NCI-H1417 treated with DMSO at 0.1 percent for 48 hours (cell line): ENCODE results near the gene ZNF98.

Source experiments
- DNase-seq: peaks from one replicate; lab custom pipeline; 2025; lab: John Stamatoyannopoulos, UW

The ZNF98 gene

DNA sequence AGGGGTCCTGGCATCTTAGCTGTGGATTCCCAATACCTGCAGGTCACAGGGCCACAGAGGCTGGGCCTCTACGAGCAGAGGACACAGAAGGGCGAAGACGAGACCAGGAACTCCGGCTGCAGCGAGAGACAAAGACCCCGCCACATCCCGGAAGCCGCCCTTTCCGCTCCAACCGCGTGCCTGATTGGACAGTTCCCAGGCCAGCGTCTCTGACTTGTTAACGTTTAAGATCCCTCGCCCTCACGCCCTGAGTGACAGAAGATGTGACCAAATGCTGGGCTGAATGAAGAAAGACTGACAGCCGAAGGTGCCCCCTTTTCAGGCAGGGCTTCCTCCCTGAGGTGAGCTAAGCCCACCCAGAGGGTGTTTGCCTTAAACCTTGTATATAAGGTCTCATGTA is at the start of gene ZNF98:
TSS of gene ZNF98 (minus strand) at position 136 of the 400 bp plus-strand sequence. CDS start at position 14, 122 bp downstream.
- DNase-seq: no peak

DNA sequence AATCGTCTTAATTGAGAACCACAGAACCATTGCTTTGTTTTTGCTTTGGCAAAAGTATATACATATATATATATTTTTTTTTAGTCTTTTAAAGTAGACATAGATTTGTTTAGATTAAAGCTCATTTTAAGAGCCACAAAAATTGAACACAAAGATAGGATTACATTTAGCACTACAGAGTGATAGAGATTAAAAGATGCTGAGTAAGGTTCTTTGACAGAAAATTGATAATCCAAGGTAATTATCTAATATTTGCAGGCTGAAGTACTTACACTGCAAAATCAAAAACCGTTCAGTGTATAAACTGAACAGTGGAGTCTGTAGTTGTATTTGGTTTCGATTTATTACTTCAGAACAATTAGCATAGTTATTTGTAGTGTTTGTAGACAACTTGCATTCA is 24.5 kb upstream of the ZNF98 start:
- DNase-seq: no peak

DNA sequence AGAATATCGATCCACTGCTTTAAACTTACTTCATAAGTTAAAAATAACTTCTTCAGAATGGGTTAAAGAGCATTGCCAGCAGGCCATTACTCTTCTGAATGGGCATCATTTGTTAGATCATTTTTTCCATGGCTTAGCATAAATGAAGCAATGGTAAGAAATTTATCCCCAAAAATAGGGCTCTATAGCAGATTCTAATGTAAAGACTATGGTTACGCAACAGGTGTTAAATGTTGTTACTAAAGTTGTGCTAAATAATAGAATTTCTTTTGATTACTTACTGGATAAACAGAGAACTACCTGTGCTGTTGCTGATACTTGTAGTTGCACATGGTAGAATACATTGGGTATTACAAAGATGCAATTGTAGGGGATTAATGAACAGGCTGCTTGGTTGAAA is 15.9 kb upstream of the ZNF98 start:
- DNase-seq: no peak

DNA sequence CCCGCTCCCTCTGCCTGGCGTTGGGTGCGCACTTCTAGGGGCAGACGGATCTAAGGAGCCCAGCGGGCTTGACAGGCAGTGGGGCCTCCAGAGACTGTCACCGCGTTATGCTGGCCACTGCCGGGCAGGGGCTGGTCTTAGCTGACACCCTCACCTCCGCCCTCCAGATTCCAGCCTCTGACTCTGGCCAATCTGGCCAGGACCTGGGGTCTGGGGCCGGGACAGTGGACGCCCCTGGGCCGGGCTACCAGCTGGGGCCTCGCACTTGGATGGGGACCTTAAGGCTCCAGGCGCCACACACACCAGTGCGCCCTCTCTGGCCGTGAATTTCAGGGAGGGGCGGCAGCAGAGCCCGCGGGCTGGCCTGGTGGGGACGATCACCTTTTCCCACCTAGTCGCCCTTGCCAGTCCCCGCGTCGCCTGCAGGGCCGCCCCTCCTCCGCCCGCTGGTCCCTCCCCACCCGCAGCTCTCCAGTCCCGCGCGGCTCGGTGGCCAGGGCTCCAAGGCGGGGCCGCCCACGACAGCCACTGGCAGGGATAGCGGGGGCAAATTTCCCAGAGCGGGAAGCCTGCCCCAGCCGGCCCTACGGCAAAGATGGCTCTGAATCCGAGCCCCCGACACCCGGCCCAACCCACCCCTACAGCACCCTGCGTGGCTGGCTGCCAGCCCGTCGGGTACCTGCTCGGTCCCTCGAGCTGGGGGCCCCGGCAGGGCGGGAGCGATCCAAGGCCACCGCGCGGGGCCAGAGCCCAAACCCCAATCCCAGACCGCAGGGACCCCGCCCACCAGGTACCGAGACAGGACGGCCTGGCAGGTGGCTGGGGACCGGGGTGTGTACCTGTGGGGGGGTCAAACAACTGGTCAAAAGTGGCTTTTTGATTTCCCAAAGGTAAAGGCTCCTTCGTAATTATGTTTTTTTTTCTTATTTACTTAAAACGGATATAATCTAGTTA is 6.1 kb upstream of the ZNF98 start:
- DNase-seq: no peak

DNA sequence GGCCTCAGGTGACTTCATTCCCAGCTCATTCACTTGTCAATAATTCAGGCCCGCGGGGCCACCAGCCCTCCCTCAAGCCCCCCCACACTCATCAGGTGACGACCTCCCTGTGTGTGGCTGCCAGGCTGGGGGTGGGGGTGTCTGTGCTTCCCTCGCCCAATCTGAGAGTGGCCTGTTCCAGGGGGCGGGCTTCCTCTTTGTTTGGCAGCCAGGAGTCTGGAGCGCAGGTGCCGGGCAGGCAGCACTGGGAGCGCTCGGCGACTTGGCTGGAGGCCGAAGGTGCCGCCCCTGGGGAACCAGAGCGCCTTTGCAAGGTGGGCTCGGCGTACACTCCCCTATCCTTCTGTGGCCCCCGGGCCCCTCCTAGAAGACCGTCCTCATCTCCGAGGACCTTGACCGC is 5.4 kb upstream of the ZNF98 start:
- no peak for DNase-seq

DNA sequence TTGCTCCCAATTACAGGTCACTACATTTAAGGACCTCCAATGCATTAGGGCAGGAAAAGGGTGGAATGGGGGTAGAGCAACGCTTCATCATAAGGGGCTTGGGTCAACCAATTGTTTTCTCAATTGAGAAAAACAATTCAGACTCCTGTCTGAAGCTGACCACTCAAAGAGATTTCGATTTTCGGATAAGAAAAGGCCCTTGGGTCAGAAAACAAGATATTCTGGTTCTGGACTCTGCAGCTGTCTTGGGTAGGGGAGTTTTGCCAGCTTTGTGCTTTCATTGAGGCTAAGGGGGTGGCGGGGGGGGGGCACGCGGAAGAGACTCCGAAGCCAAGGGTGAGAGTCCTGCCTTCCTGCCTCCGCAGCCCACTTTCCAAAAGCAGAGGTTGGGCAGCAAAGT is 4.8 kb upstream of the ZNF98 start:
- DNase-seq: no peak

DNA sequence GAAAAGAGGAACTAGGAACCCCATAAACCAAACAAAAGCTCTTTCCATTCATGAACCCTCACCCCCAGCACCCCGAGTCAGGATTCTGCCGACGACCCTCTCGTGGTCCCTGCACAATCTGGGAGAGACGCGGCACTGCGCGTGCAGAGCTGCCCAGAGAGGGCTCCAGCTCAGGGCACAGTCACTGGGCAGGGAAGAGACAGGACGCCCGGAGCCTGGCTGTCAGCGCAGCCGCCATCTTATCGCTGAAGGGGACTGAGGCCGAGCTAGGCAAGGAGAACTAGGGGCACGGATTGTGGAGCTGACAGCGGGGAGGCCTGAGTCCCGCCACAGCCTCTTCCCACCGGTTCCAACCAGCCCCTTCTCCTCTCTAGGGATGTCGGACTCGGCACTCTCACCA is 349 bp downstream of the ZNF98 start:
- no peak for DNase-seq

DNA sequence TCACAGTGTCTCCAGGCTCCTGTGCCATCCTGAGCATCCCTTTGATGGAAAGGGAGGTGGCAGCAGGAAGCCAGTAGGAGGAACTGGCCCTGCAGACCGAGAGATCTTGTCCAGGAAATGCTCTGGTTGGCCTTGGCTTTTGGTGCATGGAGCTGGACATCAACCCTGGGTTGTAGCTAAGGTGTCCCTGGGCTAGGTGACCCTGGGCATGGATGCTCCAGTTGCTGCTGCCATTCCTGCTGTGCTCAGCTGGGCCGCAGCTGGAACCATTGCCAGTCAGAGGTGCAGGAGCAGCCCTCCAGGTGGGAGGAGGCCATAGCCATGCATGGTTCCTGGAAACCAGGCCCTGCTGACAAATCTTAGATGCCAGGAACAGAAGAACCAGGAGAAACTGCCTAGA is 67.5 kb downstream of the ZNF98 start:
- DNase-seq: no peak
